HL-60 (cell line): Measurements from ENCODE around the gene GRHL1.

Experiments used
- CTCF ChIP-seq: IDR thresholded peaks from one replicate; pipeline ENCODE4 v1.5.1; 2011; ENCODE audit warnings: low read length, control low read depth, inconsistent platforms; ENCODE audit not compliant: insufficient read depth
- GABPA ChIP-seq: IDR thresholded peaks from 2 replicates; pipeline ENCODE4 v1.6.1; 2012; ENCODE audit warnings: low read depth
- SPI1 ChIP-seq: IDR thresholded peaks from 2 replicates; pipeline ENCODE4 v1.6.1; 2012; ENCODE audit warnings: low read depth, mild to moderate bottlenecking, borderline replicate concordance

GRCh38 chr2:9919512-9919911 lies 32.0 kb upstream of the GRHL1 start:
- TF ChIP-seq GABPA, result no peak
- TF ChIP-seq CTCF, result no peak
- TF ChIP-seq SPI1, result no peak
